ENCODE data around the gene IRF5.

- TF ChIP-seq POLR2A (IDR thresholded peaks at IDR 0.05) (no peak), CTCF (IDR thresholded peaks at IDR 0.05) (no peak)
Measured at GRCh38 chr7:128889121-128889520, 48.6 kb upstream of the IRF5 start.
